HepG2 (cell line): Measurements from ENCODE around the gene NOL4L. TPM values are rescaled to one million over a fixed set of nuclear protein-coding genes. Genes with fewer than 3 reads are reported as not detected.
A peak's percentile ranks its signal among the peaks of the same experiment; 100 is the strongest.

Source experiments
- ARID5B ChIP-seq: IDR thresholded peaks from 2 replicates; pipeline ENCODE4 v1.4.0; 2020; ENCODE audit warnings: mild to moderate bottlenecking, missing genetic modification reagents
- ASH2L ChIP-seq: fragments of 300-600, 200-600 bp; sonication (generic); IDR thresholded peaks from 2 replicates; pipeline ENCODE4 v1.7.0; 2017; ENCODE audit warnings: low read depth, mild to moderate bottlenecking, moderate library complexity, mixed read lengths, low read length; ENCODE audit not compliant: insufficient read length
- GTF3A ChIP-seq: sonication (generic); formaldehyde crosslinking; conservative IDR thresholded peaks from 2 replicates; pipeline ENCODE4 v1.4.0; 2020; ENCODE audit warnings: mild to moderate bottlenecking, missing genetic modification reagents
- HMG20B ChIP-seq: conservative IDR thresholded peaks from 2 replicates; pipeline ENCODE4 v1.6.1; 2016; ENCODE audit warnings: missing genetic modification reagents, missing compliant biosample characterization
- KDM6A ChIP-seq: IDR thresholded peaks from 2 replicates; pipeline ENCODE4 v1.6.1; 2016; ENCODE audit warnings: low read depth
- LRRFIP1 ChIP-seq: sonication (generic); formaldehyde crosslinking; conservative IDR thresholded peaks from 2 replicates; pipeline ENCODE4 v1.4.0; 2020; ENCODE audit warnings: missing genetic modification reagents
- MNT ChIP-seq: fragments of 450-650 bp; IDR thresholded peaks from 2 replicates; pipeline ENCODE4 v1.6.1; 2016
- NR3C1 ChIP-seq: sonication (generic); formaldehyde crosslinking; IDR thresholded peaks from 2 replicates; pipeline ENCODE4 v1.4.0; 2020; ENCODE audit warnings: missing genetic modification reagents
- PLSCR1 ChIP-seq: sonication (generic); formaldehyde crosslinking; IDR thresholded peaks from 2 replicates; pipeline ENCODE4 v1.5.0; 2020; ENCODE audit warnings: missing genetic modification reagents, mild to moderate bottlenecking, borderline replicate concordance
- SETDB1 ChIP-seq: sonication (generic); formaldehyde crosslinking; IDR thresholded peaks from 2 replicates; pipeline ENCODE4 v1.5.1; 2020; ENCODE audit warnings: missing genetic modification reagents, mild to moderate bottlenecking, borderline replicate concordance
- SKI ChIP-seq: fragments of 450-650 bp; IDR thresholded peaks from one replicate; pipeline ENCODE4 v1.6.1; 2018; ENCODE audit warnings: mild to moderate bottlenecking; ENCODE audit not compliant: partially characterized antibody
- TARDBP ChIP-seq: sonication (generic); formaldehyde crosslinking; IDR thresholded peaks from 2 replicates; pipeline ENCODE4 v1.8.0; 2022; ENCODE audit warnings: mild to moderate bottlenecking, missing genetic modification reagents
- TERF1 ChIP-seq: sonication (generic); formaldehyde crosslinking; IDR thresholded peaks from 2 replicates; pipeline ENCODE4 v1.8.0; 2022; ENCODE audit warnings: mild to moderate bottlenecking, missing genetic modification reagents, moderate library complexity
- ZBTB21 ChIP-seq: sonication (generic); formaldehyde crosslinking; IDR thresholded peaks from 2 replicates; pipeline ENCODE4 v1.4.0; 2020; ENCODE audit warnings: missing genetic modification reagents
- ZNF124 ChIP-seq: sonication (generic); formaldehyde crosslinking; IDR thresholded peaks from 2 replicates; pipeline ENCODE4 v1.4.0; 2020; ENCODE audit warnings: missing genetic modification reagents
- ZNF256 ChIP-seq: sonication (generic); formaldehyde crosslinking; conservative IDR thresholded peaks from 2 replicates; pipeline ENCODE4 v1.4.0; 2020; ENCODE audit warnings: missing genetic modification reagents
- ZNF354B ChIP-seq: sonication (generic); formaldehyde crosslinking; IDR thresholded peaks from 2 replicates; pipeline ENCODE4 v1.8.0; 2022; ENCODE audit warnings: mild to moderate bottlenecking, missing genetic modification reagents
- ZNF850 ChIP-seq: sonication (generic); formaldehyde crosslinking; conservative IDR thresholded peaks from 2 replicates; pipeline ENCODE4 v1.9.0; 2021; ENCODE audit warnings: mild to moderate bottlenecking, missing genetic modification reagents
- polyA plus RNA-seq, 8 experiments: library from polyadenylated mRNA; depleted of rRNA in 3 of 8; stranded (reverse) in 7 of 8; unstranded in 1 of 8; fragments of >200 nt; fragmentation: Illumina TruSeq in 4 of 8; extraction: Trizol in 4 of 8; gene quantifications; 2 replicates each; pipeline versions ENCODE4 v1.2.1 to v1.2.3, GENCODE V29; 2011 to 2016; ENCODE audit warnings: low read depth in 4 of 8, missing spikeins in 1 of 8, mixed read lengths in 1 of 8; ENCODE audit not compliant: insufficient read depth in 1 of 8
- total RNA-seq, 5 experiments: library from RNA; depleted of rRNA; stranded (reverse); fragments of >200 nt; fragmentation: Illumina TruSeq; extraction: Trizol; gene quantifications; 2 replicates each; pipeline ENCODE4 v1.2.3, GENCODE V29; 2016; ENCODE audit warnings: low read depth in 1 of 5

The NOL4L gene
- total and polyA plus RNA-seq, 2 of the 13 experiments (the other 11 are each of a cell fraction or from before 2014, with no cell fraction given), result 16.6 to 35.4 TPM

- TF ChIP-seq LRRFIP1, result 0 out of 2 replicates have a peak, but pooled peaks have one; percentile 82
- no peak for TF ChIP-seq TERF1 (CRISPR knock-in tag)
- no peak; the same call in 1 of the 2 replicates for TF ChIP-seq ZBTB21
- TF ChIP-seq ZNF256 (CRISPR knock-in tag), result peak; percentile 90; the same call in 1 of the 2 replicates
- TF ChIP-seq SKI, result peak; percentile 98
- TF ChIP-seq TARDBP, result peak; percentile 84
- peak; percentile 35; the same call in 1 of the 2 replicates for TF ChIP-seq MNT
- TF ChIP-seq ZNF354B (CRISPR knock-in tag), result no peak
- TF ChIP-seq SETDB1 (CRISPR knock-in tag), result no peak
- TF ChIP-seq ZNF850 (CRISPR knock-in tag), result no peak
- peak; percentile 96 for TF ChIP-seq ZNF124 (CRISPR knock-in tag)
- TF ChIP-seq HMG20B (CRISPR knock-in tag), result peak; percentile 83
- peak; percentile 98 for TF ChIP-seq KDM6A (CRISPR knock-in tag)
- no peak for TF ChIP-seq NR3C1 (CRISPR knock-in tag)
- 0 out of 2 replicates have a peak, but pooled peaks have one; percentile 19 for TF ChIP-seq PLSCR1 (CRISPR knock-in tag)
- peak; percentile 94 for TF ChIP-seq ARID5B (CRISPR knock-in tag)
- peak; percentile 93 for TF ChIP-seq ASH2L
- no peak; the same call in 1 of the 2 replicates for TF ChIP-seq GTF3A (CRISPR knock-in tag)
Observed at GRCh38 chr20:32541323-32542258, 43.5 kb downstream of the NOL4L start (continued).
